HS-5 (cell line): ENCODE data around the gene TCF3.

Experiments used
- DNase-seq: peaks from one replicate; pipeline ENCODE4 v3.0.0-alpha.2; 2012; ENCODE audit warnings: low read depth

The TCF3 gene

GRCh38 chr19:1560286-1560882, 92.0 kb downstream of the TCF3 start:
- no peak for DNase-seq
